ENCODE data around the gene NPEPL1. TPM values are rescaled to one million over a fixed set of nuclear protein-coding genes. Genes with fewer than 3 reads are reported as not detected.

Gene NPEPL1
- total and polyA plus RNA-seq, 2 of the 8 experiments (the other 6 are each of a cell fraction or from before 2014, with no cell fraction given): 12.4 to 26.8 TPM

DNA sequence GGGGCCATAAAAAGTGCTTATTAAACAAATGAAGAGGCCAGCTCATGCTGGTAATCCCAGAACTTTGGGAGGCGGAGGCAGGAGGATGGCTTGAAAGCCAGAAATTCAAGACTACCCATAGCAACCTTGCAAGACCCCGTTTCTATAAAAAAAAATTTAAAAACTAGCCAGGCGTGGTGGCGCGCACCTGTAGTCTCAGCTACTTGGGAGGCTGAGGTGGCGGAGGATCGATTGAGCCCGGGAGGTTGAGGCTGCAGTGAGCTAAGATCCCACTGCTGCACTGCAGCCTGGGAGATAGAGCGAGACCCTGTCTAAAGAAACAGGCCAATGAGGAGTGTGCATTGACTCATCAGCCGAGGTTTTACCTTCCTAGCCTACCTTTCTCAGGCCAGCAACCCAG, 15.2 kb downstream of the NPEPL1 start:
- Histone ChIP-seq H3K4me1 (replicated peaks in 1 of 4; ENCODE audit: control insufficient read depth in 3 of 4, insufficient read depth in 4 of 4, low read length in 3 of 4) (no peaks in the 10 kb centered on the region), H4K20me1 (replicated peaks in 1 of 2; ENCODE audit: control insufficient read depth in 1 of 2, insufficient read depth in 2 of 2, low read length in 2 of 2) (peaks cover 0 to 2% of the 10 kb centered on the region in 2 experiments), H2AK5ac (ENCODE audit: low read depth, low read length) (no peak overlapping the region), H2BK120ac (replicated peaks; ENCODE audit: low read depth, low read length) (no peak overlapping the region), H2BK12ac (ENCODE audit: low read depth, low read length) (no peak overlapping the region), H4K91ac (replicated peaks; ENCODE audit: insufficient read length, low read length) (no peak overlapping the region), H3K23ac (ENCODE audit: insufficient read length) (no peak overlapping the region), H4K8ac (ENCODE audit: extremely low read depth, insufficient read depth, low read length) (no peak overlapping the region; the same call in 1 of the 2 replicates), H3K56ac (replicated peaks; ENCODE audit: insufficient read length, low read depth, low read length) (no peak overlapping the region), H3K27ac (ENCODE audit: low read depth, low read length) (no peak overlapping the region), H3K9me3 (ENCODE audit: insufficient read depth in 2 of 2, low read depth in 1 of 2, low read length in 1 of 2) (peaks cover 0 to 3% of the 10 kb centered on the region in 2 experiments; a peak in 1 of 4 replicates), H2BK5ac (ENCODE audit: low read depth, low read length) (no peak overlapping the region), H3K9ac (replicated peaks in 1 of 4; ENCODE audit: extremely low read depth in 1 of 4, low read depth in 3 of 4, low read length in 3 of 4) (no peak overlapping the region), H2AFZ (ENCODE audit: low read length) (no peak overlapping the region), H3K27me3 (replicated peaks in 1 of 4; ENCODE audit: control insufficient read depth in 3 of 4, extremely low read depth in 1 of 4, insufficient read depth in 3 of 4, low read length in 3 of 4) (no peaks in the 10 kb centered on the region), H3K4ac (replicated peaks; ENCODE audit: insufficient read length, low read depth, low read length) (no peak overlapping the region), H3K79me1 (ENCODE audit: low read depth, low read length) (no peaks in the 10 kb centered on the region), H4K5ac (ENCODE audit: insufficient read length, low read depth, low read length) (no peak overlapping the region), H3K14ac (ENCODE audit: insufficient read length) (no peak overlapping the region), H3K4me2 (ENCODE audit: insufficient read depth in 1 of 2, low read depth in 2 of 2, low read length in 2 of 2) (no peak overlapping the region), H3K23me2 (ENCODE audit: low read depth, low read length) (no peaks in the 10 kb centered on the region), H3K4me3 (ENCODE audit: extremely low read depth in 1 of 4, insufficient read depth in 2 of 4, low read depth in 3 of 4, low read length in 4 of 4) (no peak overlapping the region), H2BK20ac (ENCODE audit: low read length) (no peak overlapping the region), H2BK15ac (ENCODE audit: low read length) (no peak overlapping the region), H3K36me3 (ENCODE audit: control insufficient read depth in 2 of 4, insufficient read depth in 4 of 4, low read length in 3 of 4) (peaks cover 9 to 24% (median 12%) of the 10 kb centered on the region in 4 experiments; a peak in 7 of 8 replicates), H3K18ac (ENCODE audit: extremely low read depth, low read length) (no peak overlapping the region), H3K79me2 (ENCODE audit: control insufficient read depth in 1 of 2, insufficient read depth in 2 of 2, low read length in 2 of 2) (no peaks in the 10 kb centered on the region)
- TF ChIP-seq CTBP2 (IDR thresholded peaks at IDR 0.05; ENCODE audit: borderline replicate concordance, insufficient read depth, insufficient read length, low read length): no peak
- TF ChIP-seq POLR2A (IDR thresholded peaks at IDR 0.05; ENCODE audit: control extremely low read depth in 1 of 2, low read depth in 2 of 2, low read length in 2 of 2): no peak
- no peak for TF ChIP-seq PHF8 (conservative IDR thresholded peaks at IDR 0.05; ENCODE audit: low read depth, low read length)
- FAIRE-seq (no peak), DNase-seq (ENCODE audit: low read depth in 1 of 2, low spot score in 2 of 2) (no peak)
- whole genome bisulfite sequencing, 2 experiments (ENCODE audit: extremely low coverage in 1 of 2, insufficient coverage in 1 of 2, insufficient read length in 1 of 2, insufficient replicate concordance in 2 of 2, low coverage in 1 of 2, low lambda C conversion rate in 2 of 2, missing lambda C conversion rate in 1 of 2): 91% methylated on average over 10 of the region's 10 CpGs; no CpG with 5 or more reads in 1 of the 2 experiments
- ChIA-PET POLR2A (ENCODE audit: partially characterized antibody) (interaction anchor here (0.6 to 16.8 kb wide), 9 partner anchors 7 to 133 kb away, joined by 3 to 188 read pairs (median 3); partner anchors contain the start of gene NPEPL1), CTCF (ENCODE audit: partially characterized antibody) (interaction anchor here (0.9 to 1.5 kb wide), 4 partner anchors 11 to 99 kb away, joined by 3 to 6 read pairs (median 4); partner anchors contain the start of gene STX16)

All from H1 (cell line).